GM12878 (cell line): ENCODE results near the gene STAMBPL1. TPM values are rescaled to one million over a fixed set of nuclear protein-coding genes. Genes with fewer than 3 reads are reported as not detected.

Source experiments
- BCLAF1 ChIP-seq: fragments of 450-650 bp; IDR thresholded peaks from 2 replicates; pipeline ENCODE4 v1.6.1; 2017; ENCODE audit warnings: antibody characterized with exemption, mild to moderate bottlenecking, moderate library complexity
- BHLHE40 ChIP-seq, 2 experiments: fragments of 450-650 bp in 1 of 2; IDR thresholded peaks; 2 replicates each; pipeline ENCODE4 v1.6.1; 2011 to 2017; ENCODE audit warnings: low read depth in 2 of 2, borderline replicate concordance in 1 of 2, improper control_type of control experiment in 1 of 2, low read length in 1 of 2, mild to moderate bottlenecking in 1 of 2
- BRCA1 ChIP-seq: IDR thresholded peaks from 2 replicates; pipeline ENCODE4 v1.6.1; 2011; ENCODE audit warnings: low read depth, low read length, improper control_type of control experiment
- CEBPZ ChIP-seq: fragments of 150-350 bp; IDR thresholded peaks from 2 replicates; pipeline ENCODE4 v1.6.1; 2016; ENCODE audit warnings: low read depth, low read length
- CHD4 ChIP-seq: fragments of 200-600 bp; sonication (generic); IDR thresholded peaks from 2 replicates; pipeline ENCODE4 v1.6.1; 2016; ENCODE audit warnings: mild to moderate bottlenecking
- EED ChIP-seq: sonication (generic); IDR thresholded peaks from 2 replicates; pipeline ENCODE4 v1.6.1; 2016; ENCODE audit warnings: antibody characterized with exemption, low read depth
- ETV6 ChIP-seq, 2 experiments: fragments of 450-650 bp in 1 of 2; IDR thresholded peaks in 1 of 2; conservative IDR thresholded peaks in 1 of 2; 2 replicates each; pipeline ENCODE4 v1.6.1; 2014; ENCODE audit warnings: antibody characterized with exemption in 1 of 2, borderline replicate concordance in 1 of 2, low read depth in 1 of 2, mild to moderate bottlenecking in 1 of 2, moderate library complexity in 1 of 2
- HCFC1 ChIP-seq: fragments of 150-350 bp; IDR thresholded peaks from 2 replicates; pipeline ENCODE4 v1.6.1; 2014; ENCODE audit warnings: low read length
- IKZF1 ChIP-seq: fragments of 450-650 bp; conservative IDR thresholded peaks from 2 replicates; pipeline ENCODE4 v1.6.1; 2017; ENCODE audit warnings: antibody characterized with exemption, mild to moderate bottlenecking
- IRF3 ChIP-seq: fragments of 450-650 bp; IDR thresholded peaks from 2 replicates; pipeline ENCODE4 v1.6.1; 2014; ENCODE audit warnings: mild to moderate bottlenecking
- LARP7 ChIP-seq: fragments of 450-650 bp; IDR thresholded peaks from 2 replicates; pipeline ENCODE4 v1.6.1; 2017; ENCODE audit warnings: mild to moderate bottlenecking
- MTA2 ChIP-seq: fragments of 450-650 bp; IDR thresholded peaks from 2 replicates; pipeline ENCODE4 v1.6.1; 2016; ENCODE audit warnings: low read depth, mild to moderate bottlenecking, moderate library complexity
- MYC ChIP-seq: IDR thresholded peaks from 2 replicates; pipeline ENCODE4 v1.6.1; 2011; ENCODE audit warnings: mild to moderate bottlenecking, low read length, moderate library complexity, inconsistent platforms; ENCODE audit not compliant: insufficient read depth, insufficient replicate concordance, insufficient read length, severe bottlenecking
- NBN ChIP-seq: fragments of 450-650 bp; IDR thresholded peaks from 2 replicates; pipeline ENCODE4 v1.6.1; 2016
- NR2C1 ChIP-seq: fragments of 450-650 bp; IDR thresholded peaks from 2 replicates; pipeline ENCODE4 v1.6.1; 2017; ENCODE audit warnings: antibody characterized with exemption, mild to moderate bottlenecking, moderate library complexity
- SMC3 ChIP-seq: IDR thresholded peaks from 2 replicates; pipeline ENCODE4 v1.6.1; 2011; ENCODE audit warnings: low read length, improper control_type of control experiment, borderline replicate concordance
- ZNF274 ChIP-seq: IDR thresholded peaks from one replicate; pipeline ENCODE4 v1.8.0; 2011; ENCODE audit not compliant: insufficient read length, insufficient read depth
- ZNF592 ChIP-seq: fragments of 450-650 bp; IDR thresholded peaks from 2 replicates; pipeline ENCODE4 v1.6.1; 2017; ENCODE audit warnings: mild to moderate bottlenecking, moderate library complexity
- polyA plus RNA-seq, 11 experiments: library from polyadenylated mRNA; depleted of rRNA in 4 of 11; unstranded in 6 of 11; stranded (reverse) in 5 of 11; fragments of >200 nt; fragmentation: Nextera tagmentation in 4 of 11; fragmentation: Illumina TruSeq in 1 of 11; extraction: Ambion mirVana in 4 of 11; extraction: Trizol in 1 of 11; gene quantifications; 1 replicate in 1 of 11; 2 replicates in 10 of 11; pipeline versions ENCODE4 v1.2.1 to v1.2.3, GENCODE V29; 2011 to 2016; ENCODE audit warnings: inconsistent platforms in 2 of 11, missing spikeins in 2 of 11, low read depth in 1 of 11
- total RNA-seq, 4 experiments: library from RNA; depleted of rRNA in 3 of 4; stranded (reverse); fragments of >200 nt in 3 of 4; fragmentation: Illumina TruSeq in 1 of 4; extraction: Trizol in 1 of 4; gene quantifications; 2 replicates each; pipeline versions ENCODE4 v1.2.1 to v1.2.3, GENCODE V29; 2013 to 2021

The STAMBPL1 gene
- total and polyA plus RNA-seq, 10 of the 15 experiments (the other 5 are each of a cell fraction or from before 2014, with no cell fraction given): 7.5 to 44.1 (median 25.4) TPM

GRCh38 chr10:88934900-88935672 lies 55.0 kb downstream of the STAMBPL1 start (continued):
- peak; percentile 41; the same call in 1 of the 2 replicates for TF ChIP-seq ZNF592
- TF ChIP-seq IRF3: 0 out of 2 replicates have a peak, but pooled peaks have one; percentile 4
- peak; percentile 57; the same call in 1 of the 2 replicates for TF ChIP-seq NBN
- TF ChIP-seq MTA2: 0 out of 2 replicates have a peak, but pooled peaks have one; percentile 9
- TF ChIP-seq BRCA1: no peak
- TF ChIP-seq CHD4: no peak
- TF ChIP-seq BHLHE40 (IDR thresholded peaks at IDR 0.05; ENCODE audit: borderline replicate concordance in 1 of 2, low read depth in 2 of 2, low read length in 1 of 2): no peak
- no peak for TF ChIP-seq EED
- no peak for TF ChIP-seq ZNF274
- peak; percentile 69; the same call in 1 of the 2 replicates for TF ChIP-seq LARP7
- no peak for TF ChIP-seq HCFC1
- TF ChIP-seq ETV6 (conservative IDR thresholded peaks at IDR 0.05 in 1 of 2, IDR thresholded peaks at IDR 0.05 in 1 of 2; ENCODE audit: borderline replicate concordance in 1 of 2, low read depth in 1 of 2): peak in 1 of 2 experiments; percentile 77; a peak in 1 of 4 replicates
- no peak; the same call in 1 of the 2 replicates for TF ChIP-seq IKZF1
- no peak for TF ChIP-seq BCLAF1
- TF ChIP-seq NR2C1: no peak
- no peak for TF ChIP-seq CEBPZ
- TF ChIP-seq SMC3: peak; percentile 87
- TF ChIP-seq MYC: no peak
